Measurements from ENCODE around the gene EME1. TPM values are rescaled to one million over a fixed set of nuclear protein-coding genes. Genes with fewer than 3 reads are reported as not detected.

The EME1 gene
- total and polyA plus RNA-seq, 2 of the 4 experiments (the other 2 are of a cell fraction): 9.1 to 9.4 TPM

- Histone ChIP-seq H3K9me3 (ENCODE audit: control insufficient read depth, insufficient read depth, low read length) (no peaks in the 10 kb centered on the region), H3K4me3 (ENCODE audit: insufficient read depth, low read depth, low read length) (no peak overlapping the region), H3K14ac (replicated peaks; ENCODE audit: low read depth, low read length) (no peak overlapping the region), H4K8ac (ENCODE audit: low read depth in 2 of 2, low read length in 2 of 2) (no peak overlapping the region), H3K36me3 (ENCODE audit: control insufficient read depth, insufficient read depth, low read length) (peaks cover 47% of the 10 kb centered on the region), H3K56ac (ENCODE audit: extremely low read depth, insufficient read depth, low read length) (no peak overlapping the region), H3K27ac (ENCODE audit: insufficient read depth, low read length) (no peak overlapping the region), H2BK5ac (ENCODE audit: low read depth, low read length, poor library complexity, severe bottlenecking) (no peak overlapping the region), H3K4ac (ENCODE audit: low read depth, low read length) (no peak overlapping the region), H3K9me1 (ENCODE audit: insufficient read depth, low read length) (peaks cover 13% of the 10 kb centered on the region; the same call in 1 of the 2 replicates), H2BK20ac (ENCODE audit: low read depth, low read length) (no peak overlapping the region), H4K20me1 (ENCODE audit: insufficient read depth, low read length) (peaks cover 22% of the 10 kb centered on the region; the same call in 1 of the 2 replicates), H3K9ac (ENCODE audit: low read depth, low read length) (no peak overlapping the region), H4K91ac (ENCODE audit: insufficient read depth, low read depth, low read length) (no peak overlapping the region), H2BK120ac (ENCODE audit: low read depth, low read length) (no peak overlapping the region), H3K27me3 (ENCODE audit: control insufficient read depth, insufficient read depth, low read length) (no peaks in the 10 kb centered on the region), H3K23ac (ENCODE audit: low read depth, low read length) (no peak overlapping the region), H2AK9ac (replicated peaks; ENCODE audit: low read depth, low read length, poor library complexity) (no peak overlapping the region), H2BK15ac (ENCODE audit: low read depth, low read length) (no peak overlapping the region), H3K4me1 (ENCODE audit: control insufficient read depth, insufficient read depth, low read length) (peaks cover 11% of the 10 kb centered on the region), H3K79me1 (ENCODE audit: low read depth in 1 of 2, low read length in 2 of 2) (peaks cover 13 to 43% of the 10 kb centered on the region in 2 experiments), H2AFZ (replicated peaks; ENCODE audit: low read length, poor library complexity) (no peak overlapping the region), H3K18ac (ENCODE audit: low read depth, low read length) (no peak overlapping the region), H2AK5ac (ENCODE audit: low read depth, low read length) (no peak overlapping the region), H3K4me2 (ENCODE audit: low read depth, low read length) (no peak overlapping the region), H4K5ac (ENCODE audit: low read depth, low read length) (no peak overlapping the region)
- ATAC-seq (ENCODE audit: low read depth) (no peak), DNase-seq (no peak)
- POLR2A ChIA-PET (ENCODE audit: unreplicated experiment): no interaction called here
- no TSS peak for BruUV-seq (replicated peaks)
- 100% methylated on average over 2 of the region's 14 CpGs; no CpG with 5 or more reads in 1 of the 2 experiments for WGBS, 2 experiments (ENCODE audit: extremely low coverage in 2 of 2, insufficient read length in 1 of 2)
- dilution Hi-C loops (cut with HindIII; ENCODE audit: low sequenced_read_pairs, unreplicated experiment): no loop called here
- intact Hi-C loops (cut with micrococcal nuclease): no loop called here
- in situ Hi-C loops (cut with MboI; ENCODE audit: low sequenced_read_pairs): no loop called here
- TF ChIP-seq SMC3 (IDR thresholded peaks at IDR 0.05; ENCODE audit: low read depth, low read length): no peak
- no peak for TF ChIP-seq NFE2L2 (IDR thresholded peaks at IDR 0.05; ENCODE audit: low read depth, low read length)
- TF ChIP-seq POLR2A (IDR thresholded peaks at IDR 0.05; ENCODE audit: low read depth, low read length): no peak
- no peak for TF ChIP-seq ELK1 (IDR thresholded peaks at IDR 0.05; ENCODE audit: borderline replicate concordance, low read depth, low read length)
- no peak for TF ChIP-seq MXI1 (IDR thresholded peaks at IDR 0.05; ENCODE audit: borderline replicate concordance, low read depth, low read length)
- no peak for TF ChIP-seq MAFK (IDR thresholded peaks at IDR 0.05; ENCODE audit: low read depth, low read length)
- TF ChIP-seq RAD21 (IDR thresholded peaks at IDR 0.05; ENCODE audit: low read length): no peak
- TF ChIP-seq CEBPB (IDR thresholded peaks at IDR 0.05; ENCODE audit: low read depth, low read length): no peak
- TF ChIP-seq USF2 (IDR thresholded peaks at IDR 0.05; ENCODE audit: low read depth, low read length): no peak
- TF ChIP-seq BHLHE40 (IDR thresholded peaks at IDR 0.05; ENCODE audit: low read depth, low read length): no peak
- no peak for TF ChIP-seq FOS (IDR thresholded peaks at IDR 0.05; ENCODE audit: low read depth, low read length)
- no peak for TF ChIP-seq RFX5 (IDR thresholded peaks at IDR 0.05; ENCODE audit: low read depth, low read length)
- no peak for TF ChIP-seq CHD1 (IDR thresholded peaks at IDR 0.05; ENCODE audit: low read depth, low read length)
- no peak for TF ChIP-seq CTCF (conservative IDR thresholded peaks at IDR 0.05; ENCODE audit: low read depth, low read length)
- TF ChIP-seq RCOR1 (IDR thresholded peaks at IDR 0.05; ENCODE audit: insufficient replicate concordance, low read length): no peak
- no peak for TF ChIP-seq MAZ (IDR thresholded peaks at IDR 0.05; ENCODE audit: borderline replicate concordance, low read depth, low read length)
- CTCF ChIA-PET: no interaction called here
Measured at GRCh38 chr17:50365649-50366393, 7.2 kb upstream of the EME1 start.
